Measurements from ENCODE around the gene STARD9. TPM values are rescaled to one million over a fixed set of nuclear protein-coding genes. Genes with fewer than 3 reads are reported as not detected.
A peak's percentile ranks its signal among the peaks of the same experiment; 100 is the strongest.
"Not testable (repeated sequence)": the region's sequence is repeated elsewhere in the genome, so short reads cannot be mapped to it uniquely, and the experiment has no call there.

The STARD9 gene
- total RNA-seq, 4 donors from 2014 or later, result 1.6 to 3.5 (median 2.0) TPM

DNA sequence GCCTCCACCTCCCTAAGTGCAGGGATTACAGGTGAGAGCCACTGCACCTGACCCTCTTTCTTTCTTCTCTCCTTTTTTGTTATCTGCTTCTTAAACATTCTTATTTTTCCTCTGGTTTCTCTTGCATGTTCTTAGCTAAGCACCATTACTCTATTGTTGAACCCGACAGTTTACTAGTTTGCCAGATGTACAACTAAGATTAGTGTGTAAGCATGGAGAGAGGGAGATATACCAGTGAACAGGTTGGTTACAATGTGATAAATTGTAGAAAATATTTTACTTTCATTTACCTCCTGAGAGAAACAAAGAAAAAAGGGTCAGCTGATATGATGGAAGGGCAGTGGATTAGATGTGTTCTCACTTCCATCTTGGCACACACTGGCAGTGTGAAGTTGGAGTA lies 21.9 kb upstream of the STARD9 start:
- intact Hi-C loops (cut with DNase I; ENCODE audit: low total_unique reads) (loop anchor here (1.0 kb wide), 1 partner anchor 99 kb away; no protein-coding TSS in a partner anchor), in situ Hi-C loops (cut with MboI; ENCODE audit: low sequenced_read_pairs in 4 of 4) (no loop called here)
- ATAC-seq, result no peak
- H3K36me3 ChIP-seq, result peaks cover 0 to 2% of the 10 kb centered on the region in 2 donors
- no peak for TF ChIP-seq POLR2A (IDR thresholded peaks at IDR 0.05)
- TF ChIP-seq CTCF (IDR thresholded peaks at IDR 0.05 in 4 of 5, conservative IDR thresholded peaks at IDR 0.05 in 1 of 5), result no peak
- no peak overlapping the region for H3K27ac ChIP-seq
- no peaks in the 10 kb centered on the region for H3K9me3 ChIP-seq
- no peak for DNase-seq
- H3K4me3 ChIP-seq, result no peak overlapping the region
- no peaks in the 10 kb centered on the region for H3K27me3 ChIP-seq
- peaks cover 7 to 9% of the 10 kb centered on the region in 2 donors for H3K4me1 ChIP-seq

GRCh38 chr15:42556550-42557207 lies 18.7 kb upstream of the STARD9 start:
- H3K27ac ChIP-seq; in situ Hi-C loops (cut with MboI; ENCODE audit: low sequenced_read_pairs in 4 of 4); H3K4me1 ChIP-seq; H3K9me3 ChIP-seq; intact Hi-C loops (cut with DNase I; ENCODE audit: low total_unique reads); H3K27me3 ChIP-seq; H3K4me3 ChIP-seq: not testable (repeated sequence)
- peaks cover 0 to 33% of the 10 kb centered on the region in 2 donors for H3K36me3 ChIP-seq
- peak in 1 of 2 donors; percentile 33 for DNase-seq
- peak; percentile 46 to 64 for ATAC-seq

DNA sequence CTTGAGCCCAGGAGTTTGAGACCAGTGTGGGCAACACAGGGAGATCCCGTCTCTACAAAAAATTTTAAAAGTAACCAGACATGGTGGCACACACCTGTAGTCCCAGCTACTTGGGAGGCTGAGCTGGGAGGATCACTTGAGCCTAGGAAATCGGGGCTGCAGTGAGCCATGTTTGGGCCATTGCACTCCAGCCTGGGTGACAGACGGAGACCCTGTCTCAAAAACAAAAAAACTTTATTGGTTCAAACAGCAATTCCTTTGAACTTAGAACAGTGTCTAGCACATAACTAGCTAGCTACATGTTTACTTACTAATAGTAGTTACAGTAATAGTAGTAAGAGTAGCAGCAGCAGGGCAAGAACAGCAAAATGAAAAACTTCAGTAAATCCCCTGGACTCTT lies 16.7 kb upstream of the STARD9 start:
- no peak overlapping the region for H3K4me3 ChIP-seq
- intact Hi-C loops (cut with DNase I; ENCODE audit: low total_unique reads), result no loop called here
- in situ Hi-C loops (cut with MboI; ENCODE audit: low sequenced_read_pairs in 4 of 4), result no loop called here

DNA sequence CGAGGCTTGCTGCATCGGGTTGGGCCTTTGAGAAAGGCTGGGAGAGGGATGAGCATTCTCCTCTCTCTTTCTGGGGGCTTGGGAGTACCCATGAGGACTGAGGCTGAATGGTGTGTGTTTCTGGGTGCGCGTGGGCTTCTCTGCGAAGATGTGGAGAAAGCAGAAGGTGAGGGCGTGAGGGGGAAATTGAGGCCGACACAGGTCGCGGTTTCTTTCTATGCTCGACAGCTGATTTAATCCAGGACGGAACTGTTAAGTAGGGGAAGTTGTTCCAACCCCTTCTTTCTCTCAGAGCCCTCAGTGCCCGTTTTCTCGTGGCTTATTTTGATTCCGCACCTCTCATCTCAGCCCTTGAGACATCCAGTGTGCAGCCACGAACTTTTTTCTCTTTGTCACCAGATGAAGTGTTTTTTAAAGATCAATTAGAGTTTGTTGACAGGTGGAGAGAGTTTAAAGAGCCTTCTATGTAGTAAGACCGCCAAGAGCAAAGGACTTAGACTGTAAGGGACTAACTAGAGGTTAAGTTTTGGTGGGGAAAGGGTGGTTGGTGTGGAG lies 711 bp downstream of the STARD9 start:
- DNase-seq, result no peak
- no peak for ATAC-seq
- in situ Hi-C loops (cut with MboI; ENCODE audit: low sequenced_read_pairs in 4 of 4), result no loop called here
- Histone ChIP-seq H3K4me3 (peak overlapping the region; percentile 85 to 97 (median 91)), H3K4me1 (peaks cover 14 to 19% of the 10 kb centered on the region in 2 donors), H3K9me3 (no peaks in the 10 kb centered on the region), H3K27me3 (peaks cover 0 to 5% (median 0%) of the 10 kb centered on the region in 3 donors), H3K27ac (peak overlapping the region; percentile 85 to 93 (median 87)), H3K36me3 (no peaks in the 10 kb centered on the region)
- intact Hi-C loops (cut with DNase I; ENCODE audit: low total_unique reads), result loop anchor here (5.0 to 10.0 kb wide), 2 partner anchors 79 to 349 kb away; partner anchors contain the start of genes SNAP23 and TTBK2
- no peak for TF ChIP-seq POLR2A (IDR thresholded peaks at IDR 0.05)
- no peak for TF ChIP-seq CTCF (IDR thresholded peaks at IDR 0.05 in 4 of 5, conservative IDR thresholded peaks at IDR 0.05 in 1 of 5)

More for the DNA sequence above, 16.7 kb upstream of the STARD9 start:
- Histone ChIP-seq H3K27ac (no peak overlapping the region), H3K4me1 (no peaks in the 10 kb centered on the region), H3K9me3 (no peaks in the 10 kb centered on the region), H3K36me3 (peaks cover 0 to 51% of the 10 kb centered on the region in 2 donors), H3K27me3 (no peaks in the 10 kb centered on the region)
- ATAC-seq, result no peak
- DNase-seq, result no peak
- TF ChIP-seq CTCF (IDR thresholded peaks at IDR 0.05 in 4 of 5, conservative IDR thresholded peaks at IDR 0.05 in 1 of 5), result no peak

DNA sequence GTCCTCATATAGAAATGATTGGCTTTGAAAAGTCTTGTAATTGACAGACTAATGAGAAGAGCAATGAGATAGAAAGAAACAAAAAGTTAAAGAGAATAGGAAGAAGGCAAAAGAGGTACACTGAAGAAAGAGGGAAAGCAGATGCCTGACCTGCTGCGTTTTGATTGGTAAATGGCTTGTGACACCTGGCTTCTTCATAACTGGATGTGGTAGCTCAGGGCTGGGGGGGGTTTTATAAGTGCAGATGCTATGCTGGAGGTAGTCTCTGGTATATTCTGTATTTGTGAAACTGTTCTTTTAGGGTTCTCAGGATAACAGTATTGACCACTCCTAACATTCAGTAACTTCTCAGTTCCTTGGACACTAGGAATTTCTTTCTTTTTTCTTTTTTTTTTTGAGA lies 1.4 kb downstream of the STARD9 start:
- Histone ChIP-seq H3K36me3 (no peaks in the 10 kb centered on the region), H3K4me1 (peaks cover 14 to 26% of the 10 kb centered on the region in 2 donors), H3K9me3 (no peaks in the 10 kb centered on the region), H3K4me3 (peak overlapping the region; percentile 85 to 97 (median 91)), H3K27me3 (peaks cover 0 to 5% (median 0%) of the 10 kb centered on the region in 3 donors), H3K27ac (peak overlapping the region; percentile 42 to 85 (median 68))
- in situ Hi-C loops (cut with MboI; ENCODE audit: low sequenced_read_pairs in 4 of 4) (no loop called here), intact Hi-C loops (cut with DNase I; ENCODE audit: low total_unique reads) (loop anchor here (5.0 to 10.0 kb wide), 2 partner anchors 79 to 348 kb away; partner anchors contain the start of genes SNAP23 and TTBK2)
- TF ChIP-seq CTCF (IDR thresholded peaks at IDR 0.05 in 4 of 5, conservative IDR thresholded peaks at IDR 0.05 in 1 of 5) (no peak), POLR2A (IDR thresholded peaks at IDR 0.05) (no peak)
- no peak for DNase-seq
- no peak for ATAC-seq

Measured in gastrocnemius medialis (tissue), 4 donors.